GM13977 (cell line): Measurements from ENCODE around the gene PSMD13.
A peak's percentile ranks its signal among the peaks of the same experiment; 100 is the strongest.

Source experiments
- DNase-seq: peaks from one replicate; pipeline ENCODE4 v3.0.0; 2012; ENCODE audit warnings: low spot score
- CTCF ChIP-seq: IDR thresholded peaks from 2 replicates; pipeline ENCODE4 v1.5.1; 2012; ENCODE audit warnings: mild to moderate bottlenecking, control low read depth; ENCODE audit not compliant: insufficient read depth; ENCODE audit errors: extremely low read depth, missing control alignments
- in situ Hi-C: fragments of 300-500 bp; cut with MboI; formaldehyde crosslinking; loops from one replicate; pipeline ENCODE4 v1.12.0; 2022; ENCODE audit warnings: low sequenced_read_pairs, low pct_unique_long_range_greater_than_20kb, mixed read lengths, inconsistent platforms; ENCODE audit not compliant: unreplicated experiment

PSMD13 gene

DNA sequence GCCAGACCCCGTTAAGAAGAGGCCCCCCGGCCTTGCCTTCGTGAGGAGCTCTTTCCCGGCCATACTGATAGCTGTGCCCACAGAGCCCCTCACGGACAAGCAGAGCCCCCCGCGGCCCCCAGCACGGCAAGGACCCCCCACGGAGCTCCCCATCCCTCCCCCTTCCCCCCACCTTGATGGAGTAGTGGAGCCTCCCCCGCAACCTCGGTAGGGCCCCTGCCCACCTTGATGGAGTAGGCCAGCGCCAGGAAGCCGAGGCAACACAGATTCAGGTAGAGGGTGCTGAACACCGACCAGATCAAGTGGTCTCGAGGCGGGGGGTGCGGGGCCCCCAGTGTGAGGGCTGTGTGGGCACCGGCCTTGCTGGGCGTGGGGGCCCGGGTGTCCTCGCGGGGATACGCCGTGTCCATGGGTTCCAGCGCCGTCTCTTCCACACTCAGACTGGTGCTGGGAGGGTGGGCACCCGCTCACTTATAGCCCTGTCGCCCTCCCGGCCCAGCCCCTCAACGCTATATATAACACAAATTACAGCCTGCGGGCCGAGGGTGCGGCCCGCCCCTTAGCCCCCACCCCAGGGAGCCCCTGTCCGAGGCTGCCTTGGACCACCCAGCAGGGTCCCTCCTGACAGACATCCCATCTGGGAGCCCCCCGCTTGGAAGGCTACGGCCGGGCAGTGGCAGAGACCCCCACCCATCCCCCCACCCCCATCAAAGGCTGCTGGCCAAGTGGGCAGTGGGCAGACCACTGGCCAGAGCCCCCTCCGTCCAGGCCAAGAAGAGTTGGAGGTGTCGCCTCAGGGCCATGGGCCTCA lies 62.5 kb downstream of the PSMD13 start, which contains the start of gene IFITM5:
IFITM5 (minus strand) TSS at position 446 of the 811 bp plus-strand sequence; CDS start at position 410, 36 bp downstream.
- no peak for TF ChIP-seq CTCF
- no peak for DNase-seq
- in situ Hi-C loops, result no loop called here

DNA sequence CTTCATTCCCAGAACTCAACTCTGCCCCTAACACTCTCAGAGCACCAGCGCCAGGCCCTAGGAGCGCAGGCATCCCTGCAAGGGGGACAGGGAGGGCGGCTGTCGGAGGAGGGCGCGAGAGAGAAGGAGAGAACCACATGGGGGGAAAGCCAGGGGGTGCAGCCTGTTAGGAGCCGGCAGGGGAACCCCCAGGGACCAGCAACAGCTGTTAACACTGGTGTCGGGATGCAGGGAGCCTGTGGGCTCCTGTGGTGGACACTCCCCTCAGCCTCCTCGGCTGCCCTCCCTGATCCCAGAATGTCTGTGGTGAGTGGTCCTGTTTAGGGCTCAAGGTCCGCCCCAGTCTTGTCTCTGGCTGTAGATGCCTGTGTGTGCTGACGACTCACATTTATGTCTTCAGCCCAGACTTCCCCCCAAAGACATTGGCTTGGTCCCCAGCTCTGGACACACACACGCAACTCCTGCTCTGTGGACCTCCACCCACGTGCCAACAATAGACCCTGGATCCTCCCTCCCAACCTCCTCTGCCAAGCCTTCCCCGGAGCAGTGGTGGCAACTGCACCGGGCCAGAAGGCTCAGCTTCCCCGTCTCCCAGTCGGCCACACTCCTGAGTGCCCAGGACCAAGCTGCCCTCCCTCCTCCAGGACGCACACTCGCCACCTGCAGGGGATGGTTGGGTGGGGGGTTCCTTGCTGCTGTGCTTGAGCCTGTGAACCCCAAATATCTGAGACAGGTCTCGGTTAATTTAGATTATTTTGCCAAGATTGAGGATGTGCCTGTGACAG lies 63.4 kb downstream of the PSMD13 start:
- in situ Hi-C loops, result loop anchor here (10.0 kb wide), 1 partner anchor 55 kb away; no protein-coding TSS in a partner anchor
- TF ChIP-seq CTCF, result peak; percentile 19

More for the DNA sequence above, 63.4 kb downstream of the PSMD13 start:
- DNase-seq, result no peak
